Hepatocyte (in vitro differentiated cells): ENCODE results near the gene RNF130.

Experiments used
- CTCF ChIP-seq: fragments of 200-600 bp; sonication (generic); IDR thresholded peaks from 2 replicates; pipeline ENCODE4 v1.5.1; 2016; ENCODE audit warnings: antibody characterized with exemption, mild to moderate bottlenecking; ENCODE audit not compliant: poor library complexity
- EZH2 ChIP-seq: fragments of 200-600 bp; sonication (generic); IDR thresholded peaks from 2 replicates; pipeline ENCODE4 v1.6.1; 2016; ENCODE audit warnings: antibody characterized with exemption, mild to moderate bottlenecking, borderline replicate concordance
- EZH2phosphoT487 ChIP-seq: fragments of 200-600 bp; sonication (generic); IDR thresholded peaks from one replicate; pipeline ENCODE4 v1.6.1; 2018; ENCODE audit warnings: antibody characterized with exemption, mild to moderate bottlenecking, low read depth, moderate library complexity; ENCODE audit not compliant: unreplicated experiment, severe bottlenecking

- TF ChIP-seq CTCF: no peak
- no peak for TF ChIP-seq EZH2
- no peak for TF ChIP-seq EZH2phosphoT487
These were observed 4.1 kb upstream of the RNF130 start for GRCh38 chr5:180075703-180076102.
